VCaP (cell line): ENCODE data around the gene TENT4B.

Experiments
- H3K27ac ChIP-seq: fragments of 450-650 bp; 2 replicates; pipeline ENCODE4 v1.5.1; 2017
- TF ChIP-seq, protein P1 (sequence below): fragments of 450-650 bp; conservative IDR thresholded peaks from 2 replicates; pipeline ENCODE4 v1.5.1; 2017; ENCODE audit warnings: mild to moderate bottlenecking, moderate library complexity

TENT4B gene

GRCh38 chr16:50267651-50268050 lies 114.5 kb downstream of the TENT4B start:
- H3K27ac ChIP-seq = no peak overlapping the region; the same call in 1 of the 2 replicates
- TF ChIP-seq, protein P1, sequence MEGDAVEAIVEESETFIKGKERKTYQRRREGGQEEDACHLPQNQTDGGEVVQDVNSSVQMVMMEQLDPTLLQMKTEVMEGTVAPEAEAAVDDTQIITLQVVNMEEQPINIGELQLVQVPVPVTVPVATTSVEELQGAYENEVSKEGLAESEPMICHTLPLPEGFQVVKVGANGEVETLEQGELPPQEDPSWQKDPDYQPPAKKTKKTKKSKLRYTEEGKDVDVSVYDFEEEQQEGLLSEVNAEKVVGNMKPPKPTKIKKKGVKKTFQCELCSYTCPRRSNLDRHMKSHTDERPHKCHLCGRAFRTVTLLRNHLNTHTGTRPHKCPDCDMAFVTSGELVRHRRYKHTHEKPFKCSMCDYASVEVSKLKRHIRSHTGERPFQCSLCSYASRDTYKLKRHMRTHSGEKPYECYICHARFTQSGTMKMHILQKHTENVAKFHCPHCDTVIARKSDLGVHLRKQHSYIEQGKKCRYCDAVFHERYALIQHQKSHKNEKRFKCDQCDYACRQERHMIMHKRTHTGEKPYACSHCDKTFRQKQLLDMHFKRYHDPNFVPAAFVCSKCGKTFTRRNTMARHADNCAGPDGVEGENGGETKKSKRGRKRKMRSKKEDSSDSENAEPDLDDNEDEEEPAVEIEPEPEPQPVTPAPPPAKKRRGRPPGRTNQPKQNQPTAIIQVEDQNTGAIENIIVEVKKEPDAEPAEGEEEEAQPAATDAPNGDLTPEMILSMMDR = no peak

DNA sequence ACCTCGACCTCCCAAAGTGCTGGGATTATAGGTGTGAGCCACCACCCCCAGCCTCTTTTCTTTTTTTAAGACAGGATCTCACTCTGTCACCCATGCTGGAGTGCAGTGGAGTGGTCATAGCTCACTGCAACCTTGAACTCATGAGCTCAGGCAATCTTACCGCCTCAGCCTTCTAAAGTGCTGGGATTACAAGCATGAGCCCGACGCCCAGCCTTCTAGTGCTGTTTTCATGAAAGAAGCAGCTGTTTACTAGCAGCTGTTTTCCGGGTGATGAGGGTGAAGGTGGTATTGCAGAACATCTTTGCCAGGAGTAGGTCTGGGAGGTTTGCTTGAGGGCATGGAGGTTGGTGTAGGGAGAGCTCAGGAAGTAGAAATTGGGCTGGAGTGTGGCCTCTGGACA lies 115.2 kb downstream of the TENT4B start:
- TF ChIP-seq, protein P1 = no peak
- H3K27ac ChIP-seq = no peak overlapping the region

- H3K27ac ChIP-seq = no peak overlapping the region
- TF ChIP-seq, protein P1 = no peak
These were observed 116.1 kb downstream of the TENT4B start for GRCh38 chr16:50269061-50269705.

DNA sequence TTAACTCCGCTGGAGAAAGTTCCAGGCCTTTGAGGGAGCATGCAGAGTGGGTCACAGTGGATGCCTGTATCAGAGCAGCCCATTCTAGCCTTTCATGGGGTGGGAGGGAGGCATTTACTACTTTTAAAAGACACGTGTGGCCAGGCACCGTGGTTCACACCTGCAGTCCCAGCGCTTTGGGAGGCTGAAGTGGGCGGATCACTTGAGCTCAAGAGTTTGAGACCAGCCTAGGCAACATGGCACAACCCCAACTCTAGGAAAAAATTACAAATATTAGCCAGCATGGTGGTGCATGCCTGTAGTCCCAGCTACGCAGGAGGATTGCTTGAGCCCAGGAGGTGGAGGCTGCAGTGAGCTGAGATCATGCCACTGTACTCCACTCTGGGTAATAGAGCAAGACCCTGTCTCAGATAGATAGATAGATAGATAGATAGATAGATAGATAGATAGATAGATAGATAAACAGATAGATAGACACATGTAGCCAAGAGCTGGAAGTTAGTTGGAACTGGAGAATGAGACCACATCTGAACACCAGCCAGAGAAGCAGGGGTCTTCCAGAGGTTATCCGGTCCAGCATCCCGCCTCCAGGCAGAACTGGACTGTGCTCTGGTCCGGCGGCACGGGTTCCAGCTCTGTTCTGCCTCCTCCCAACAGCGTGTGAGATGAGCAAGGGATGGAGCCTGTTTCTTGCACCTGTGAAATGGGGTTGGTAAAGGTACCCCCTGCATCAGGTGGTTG lies 116.8 kb downstream of the TENT4B start:
- TF ChIP-seq, protein P1 = no peak
- H3K27ac ChIP-seq = no peak overlapping the region

GRCh38 chr16:50270510-50271147 lies 117.5 kb downstream of the TENT4B start:
- no peak overlapping the region for H3K27ac ChIP-seq
- TF ChIP-seq, protein P1 = no peak

GRCh38 chr16:50271148-50272041 lies 118.3 kb downstream of the TENT4B start:
- H3K27ac ChIP-seq = no peak overlapping the region
- TF ChIP-seq, protein P1 = no peak
